B cell (primary cell): ENCODE data around the gene BOLA2B. TPM values are rescaled to one million over a fixed set of nuclear protein-coding genes. Genes with fewer than 3 reads are reported as not detected.

Source experiments
- ATAC-seq: fragments of 200-7000 bp; cut with Tn5 transposase; one replicate; pipeline ENCODE4 v1.10.0; 2021; ENCODE audit warnings: low read depth, mild to moderate bottlenecking, moderate number of reproducible peaks, moderate library complexity
- CTCF ChIA-PET: fragments of 350-600 bp; sonication (Branson Sonifier 250); formaldehyde crosslinking; loops from one replicate; lab custom pipeline; 2021; ENCODE audit warnings: antibody characterized with exemption, inconsistent platforms; lab: Charles Lee
- POLR2A ChIA-PET: fragments of 350-600 bp; sonication (Branson Sonifier 250); formaldehyde crosslinking; loops from one replicate; lab custom pipeline; 2021; ENCODE audit warnings: antibody characterized with exemption; lab: Charles Lee
- DNase-seq: peaks from one replicate; pipeline ENCODE4 v3.0.0; 2013
- H2AFZ ChIP-seq: 2 replicates; pipeline ENCODE4 v1.6.1; 2012; ENCODE audit warnings: mild to moderate bottlenecking, low read depth, low read length; ENCODE audit not compliant: insufficient read depth, poor library complexity, severe bottlenecking
- H3K27ac ChIP-seq, 2 donors: 1 replicate in 1 of 2; 2 replicates in 1 of 2; pipeline ENCODE4 v1.5.1; 2012 to 2013; ENCODE audit warnings: low read length in 2 of 2, mild to moderate bottlenecking in 2 of 2, moderate library complexity in 1 of 2
- H3K27me3 ChIP-seq, 4 experiments: fragments of 200-600 bp in 1 of 4; sonication (generic) in 1 of 4; replicated peaks in 1 of 4; 1 replicate in 2 of 4; 2 replicates in 2 of 4; pipeline versions ENCODE4 v1.6.1 to v1.7.0; 2013 to 2016; ENCODE audit warnings: low read length in 3 of 4, mild to moderate bottlenecking in 2 of 4, mixed read lengths in 1 of 4, moderate library complexity in 1 of 4; ENCODE audit not compliant: insufficient read depth in 4 of 4, control insufficient read depth in 3 of 4; ENCODE audit errors: control extremely low read depth in 1 of 4
- H3K36me3 ChIP-seq, 2 experiments: replicated peaks in 1 of 2; 1 replicate in 1 of 2; 2 replicates in 1 of 2; pipeline versions ENCODE4 v1.6.1 to v1.7.1; 2013; ENCODE audit warnings: low read length in 1 of 2; ENCODE audit not compliant: insufficient read depth in 2 of 2, control insufficient read depth in 1 of 2; ENCODE audit errors: control extremely low read depth in 1 of 2, extremely low read depth in 1 of 2
- H3K4me1 ChIP-seq, 2 donors: fragments of 200-600 bp in 1 of 2; sonication (generic) in 1 of 2; 1 replicate in 1 of 2; 2 replicates in 1 of 2; pipeline versions ENCODE4 v1.5.1 to v1.6.1; 2013 to 2017; ENCODE audit warnings: low read length in 2 of 2; ENCODE audit not compliant: control insufficient read depth in 2 of 2, insufficient read depth in 2 of 2
- H3K4me2 ChIP-seq: replicated peaks from 2 replicates; pipeline ENCODE3; 2012; ENCODE audit warnings: mild to moderate bottlenecking, low read depth, low read length; ENCODE audit not compliant: poor library complexity, severe bottlenecking
- H3K4me3 ChIP-seq, 5 experiments: fragments of 200-600 bp in 1 of 5; sonication (generic) in 1 of 5; 1 replicate in 3 of 5; 2 replicates in 2 of 5; pipeline versions ENCODE4 v1.5.1 to v1.7.0; 2011 to 2016; ENCODE audit warnings: low read length in 4 of 5, mild to moderate bottlenecking in 4 of 5, low read depth in 2 of 5, control low read depth in 1 of 5, moderate library complexity in 1 of 5; ENCODE audit not compliant: insufficient read depth in 1 of 5; ENCODE audit errors: control extremely low read depth in 1 of 5, extremely low read depth in 1 of 5
- H3K79me2 ChIP-seq: fragments of 200-600 bp; sonication (generic); one replicate; pipeline ENCODE4 v1.6.0; 2016; ENCODE audit warnings: low read length; ENCODE audit not compliant: control insufficient read depth, insufficient read depth
- H3K9ac ChIP-seq: fragments of 200-600 bp; sonication (generic); 2 replicates; pipeline ENCODE4 v1.6.1; 2017; ENCODE audit warnings: mild to moderate bottlenecking, low read length, moderate library complexity
- H3K9me3 ChIP-seq, 3 donors: one replicate each; pipeline versions ENCODE4 v1.6.1 to v1.7.1; 2013; ENCODE audit warnings: low read length in 2 of 3; ENCODE audit not compliant: control insufficient read depth in 2 of 3, insufficient read depth in 1 of 3; ENCODE audit errors: control extremely low read depth in 1 of 3
- H4K20me1 ChIP-seq: 2 replicates; pipeline ENCODE4 v1.6.0; 2012; ENCODE audit warnings: mild to moderate bottlenecking, low read length; ENCODE audit not compliant: insufficient read depth, control insufficient read depth, poor library complexity, severe bottlenecking
- H3K27ac Mint-ChIP-seq: one replicate; pipeline ENCODE4 v1.8.0; 2021; ENCODE audit warnings: mixed read lengths
- H3K27me3 Mint-ChIP-seq: one replicate; pipeline ENCODE4 v1.8.0; 2021; ENCODE audit warnings: mixed read lengths
- H3K4me1 Mint-ChIP-seq: one replicate; pipeline ENCODE4 v1.8.0; 2021; ENCODE audit warnings: mixed read lengths
- H3K4me3 Mint-ChIP-seq: one replicate; pipeline ENCODE4 v1.8.0; 2021; ENCODE audit warnings: mixed read lengths
- H3K9me3 Mint-ChIP-seq: one replicate; pipeline ENCODE4 v1.8.0; 2022; ENCODE audit warnings: mixed read lengths; ENCODE audit not compliant: insufficient read depth
- CTCF ChIP-seq: fragments of 200-600 bp; IDR thresholded peaks from one replicate; pipeline ENCODE4 v1.8.0; 2022; ENCODE audit warnings: antibody characterized with exemption, mild to moderate bottlenecking
- EZH2 ChIP-seq: IDR thresholded peaks from 2 replicates; pipeline ENCODE4 v1.6.1; 2012; ENCODE audit warnings: borderline replicate concordance, low read depth, mild to moderate bottlenecking, moderate library complexity, low read length; ENCODE audit not compliant: insufficient read depth, poor library complexity, severe bottlenecking
- WGBS: methylation state at CpG from one replicate; pipeline ENCODE4 v1.1.5; 2013; ENCODE audit warnings: missing lambda C conversion rate; ENCODE audit not compliant: insufficient coverage; 5-methylcytosine and 5-hydroxymethylcytosine counted together
- intact Hi-C: fragments of 100-400 bp; cut with micrococcal nuclease; formaldehyde crosslinking; loops from one replicate; pipeline ENCODE4 v1.10.0; 2022
- polyA plus RNA-seq: library from polyadenylated mRNA; depleted of rRNA; stranded (reverse); fragments of >200 nt; gene quantifications from 2 replicates; pipeline ENCODE4 v1.2.3, GENCODE V29; 2012
- total RNA-seq, 2 donors: library from RNA; stranded (reverse); fragments of 120-200 nt in 1 of 2; gene quantifications; 1 replicate in 1 of 2; 2 replicates in 1 of 2; pipeline versions ENCODE4 v1.2.3 to v1.2.4, GENCODE V29; 2013 to 2022

The BOLA2B gene
- total and polyA plus RNA-seq, 2 donors (not counting 1 experiment from before 2014, with no cell fraction given), result 82.5 to 155 TPM

DNA sequence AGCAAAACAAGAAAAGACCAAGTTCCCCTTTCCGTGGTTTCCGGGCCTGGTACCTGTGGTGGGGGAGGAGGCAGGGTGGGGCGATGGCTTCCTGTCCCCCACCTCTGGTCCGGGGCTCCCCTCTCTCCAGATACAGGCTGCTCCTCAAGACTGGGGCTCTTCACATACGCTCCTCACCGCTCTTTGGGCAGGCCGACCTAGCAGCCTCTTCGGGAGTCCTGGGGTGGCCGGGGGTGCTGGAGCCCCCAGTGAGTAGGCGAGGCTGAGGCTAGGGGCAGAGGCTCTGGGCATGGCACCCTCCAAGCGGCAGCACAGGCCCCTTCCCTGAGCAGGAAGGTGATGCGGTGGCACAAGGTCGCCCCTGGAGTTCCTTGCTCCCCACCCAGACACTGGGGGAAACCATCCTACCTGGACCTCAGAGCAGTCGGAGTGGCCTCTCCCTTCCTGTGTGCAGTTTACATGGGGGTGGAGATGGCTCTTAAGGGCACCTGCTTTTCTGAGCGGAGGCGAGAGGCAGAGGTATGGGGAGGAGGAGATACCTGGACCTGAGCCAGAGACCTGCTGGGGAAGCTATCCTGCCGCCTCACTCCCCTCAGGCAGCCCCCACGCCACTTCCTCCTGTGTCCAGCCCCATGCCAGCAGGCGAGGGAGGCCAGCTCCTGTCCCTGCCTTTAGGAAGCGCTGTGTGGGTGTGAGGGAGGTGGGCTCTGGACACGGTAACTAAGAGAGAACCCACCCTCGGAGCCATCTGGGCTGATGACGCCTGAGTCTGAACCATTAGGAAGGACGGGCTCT lies 9.2 kb downstream of the BOLA2B start:
- H3K4me3 ChIP-seq, result peak overlapping the region; percentile 44 to 99 (median 97)
- no peaks in the 10 kb centered on the region for H3K27me3 ChIP-seq
- peak overlapping the region; percentile 97 for H3K4me2 ChIP-seq
- intact Hi-C loops, result no loop called here
- Mint-ChIP-seq H3K4me1 (peaks cover 46% of the 10 kb centered on the region), H3K27me3 (no peaks in the 10 kb centered on the region), H3K27ac (peak overlapping the region; percentile 99), H3K4me3 (peak overlapping the region; percentile 90), H3K9me3 (no peaks in the 10 kb centered on the region)
- ATAC-seq (peak; percentile 3), DNase-seq (peak; percentile 92)
- H3K4me1 ChIP-seq, result peaks cover 40 to 48% of the 10 kb centered on the region in 2 donors
- 4% methylated on average over 17 of the region's 24 CpGs for WGBS
- H3K79me2 ChIP-seq, result peaks cover 46% of the 10 kb centered on the region
- H3K36me3 ChIP-seq, result peaks cover 0 to 42% of the 10 kb centered on the region in 2 experiments
- peak overlapping the region; percentile 78 to 87 for H3K27ac ChIP-seq
- H2AFZ ChIP-seq, result peak overlapping the region; percentile 88
- H3K9ac ChIP-seq, result peak overlapping the region; percentile 98
- CTCF ChIA-PET, result interaction anchor here (1.0 to 4.8 kb wide), 5 partner anchors 41 to 92 kb away, joined by 5 to 49 read pairs (median 10); partner anchors contain the start of genes MAPK3, TBX6 and YPEL3
- H4K20me1 ChIP-seq, result peaks cover 42% of the 10 kb centered on the region
- no peak for TF ChIP-seq CTCF
- no peak for TF ChIP-seq EZH2
- H3K9me3 ChIP-seq, result no peaks in the 10 kb centered on the region
- POLR2A ChIA-PET, result interaction anchor here (0.6 to 4.9 kb wide), 14 partner anchors 18 to 842 kb away, joined by 3 to 97 read pairs (median 4); partner anchors contain the start of genes ALDOA, MAPK3, SEPTIN1 and TBX6
